IMR-90 (cell line): ENCODE data around the gene PRELID1. TPM values are rescaled to one million over a fixed set of nuclear protein-coding genes. Genes with fewer than 3 reads are reported as not detected.
A peak's percentile ranks its signal among the peaks of the same experiment; 100 is the strongest.

Source experiments
- ATAC-seq: fragments of 200-7000 bp; cut with Tn5 transposase; 2 replicates; pipeline ENCODE4 v1.9.1; 2020; ENCODE audit warnings: low read depth, mild to moderate bottlenecking, moderate library complexity
- BruUV-seq: library from RNA; stranded (reverse); fragments of 400-500 nt; replicated peaks from 2 replicates; lab custom pipeline; 2021; lab: Mats Ljungman, UMichigan
- CTCF ChIA-PET: fragments of 300-600 bp; formaldehyde crosslinking; extraction: SDS; loops from one replicate; lab custom pipeline; 2021; ENCODE audit warnings: antibody characterized with exemption; lab: Yijun Ruan, JAX
- POLR2A ChIA-PET: fragments of 300-600 bp; sonication (Branson Sonifier 250); formaldehyde crosslinking; loops from one replicate; lab custom pipeline; 2022; ENCODE audit warnings: antibody characterized with exemption; ENCODE audit not compliant: unreplicated experiment; lab: Charles Lee
- DNase-seq: peaks from one replicate; pipeline ENCODE4 v3.0.0; 2013
- H2AFZ ChIP-seq: replicated peaks from 2 replicates; pipeline ENCODE3; 2013; ENCODE audit warnings: low read length, mild to moderate bottlenecking; ENCODE audit not compliant: poor library complexity
- H2AK5ac ChIP-seq: 2 replicates; pipeline ENCODE4 v1.6.1; 2013; ENCODE audit warnings: low read depth, low read length, inconsistent platforms
- H2AK9ac ChIP-seq: replicated peaks from 2 replicates; pipeline ENCODE3; 2013; ENCODE audit warnings: mild to moderate bottlenecking, low read depth, low read length, moderate library complexity; ENCODE audit not compliant: poor library complexity
- H2BK120ac ChIP-seq: 2 replicates; pipeline ENCODE4 v1.6.1; 2013; ENCODE audit warnings: low read depth, low read length, inconsistent platforms
- H2BK15ac ChIP-seq: 3 replicates; pipeline ENCODE4 v1.6.1; 2013; ENCODE audit warnings: low read depth, low read length, inconsistent platforms
- H2BK20ac ChIP-seq: 2 replicates; pipeline ENCODE4 v1.6.1; 2013; ENCODE audit warnings: low read depth, mild to moderate bottlenecking, inconsistent platforms, low read length, moderate library complexity
- H2BK5ac ChIP-seq: 2 replicates; pipeline ENCODE4 v1.6.1; 2013; ENCODE audit warnings: mild to moderate bottlenecking, low read depth, low read length, inconsistent platforms; ENCODE audit not compliant: poor library complexity, severe bottlenecking
- H3K14ac ChIP-seq: replicated peaks from 2 replicates; pipeline ENCODE4 v1.6.1; 2013; ENCODE audit warnings: low read depth, low read length, inconsistent platforms
- H3K18ac ChIP-seq: 2 replicates; pipeline ENCODE4 v1.6.1; 2013; ENCODE audit warnings: low read depth, low read length, control low read depth
- H3K23ac ChIP-seq: 2 replicates; pipeline ENCODE4 v1.6.1; 2013; ENCODE audit warnings: low read depth, low read length, inconsistent platforms
- H3K27ac ChIP-seq: 2 replicates; pipeline ENCODE4 v1.5.1; 2013; ENCODE audit warnings: mild to moderate bottlenecking, control low read depth, low read length; ENCODE audit not compliant: insufficient read depth
- H3K27me3 ChIP-seq: 2 replicates; pipeline ENCODE4 v1.6.1; 2013; ENCODE audit warnings: low read length; ENCODE audit not compliant: control insufficient read depth, insufficient read depth
- H3K36me3 ChIP-seq: 2 replicates; pipeline ENCODE4 v1.6.1; 2013; ENCODE audit warnings: low read length, mixed read lengths; ENCODE audit not compliant: control insufficient read depth, insufficient read depth
- H3K4ac ChIP-seq: 2 replicates; pipeline ENCODE4 v1.6.1; 2013; ENCODE audit warnings: low read depth, low read length, inconsistent platforms
- H3K4me1 ChIP-seq: 2 replicates; pipeline ENCODE4 v1.6.1; 2013; ENCODE audit warnings: low read length, mixed read lengths; ENCODE audit not compliant: control insufficient read depth, insufficient read depth
- H3K4me2 ChIP-seq: 2 replicates; pipeline ENCODE4 v1.6.1; 2013; ENCODE audit warnings: low read depth, mild to moderate bottlenecking, control low read depth, low read length, moderate library complexity
- H3K4me3 ChIP-seq: 2 replicates; pipeline ENCODE4 v1.5.1; 2013; ENCODE audit warnings: low read depth, mild to moderate bottlenecking, control low read depth, low read length, moderate library complexity; ENCODE audit not compliant: insufficient read depth
- H3K56ac ChIP-seq: 2 replicates; pipeline ENCODE4 v1.6.1; 2013; ENCODE audit warnings: low read length, inconsistent platforms; ENCODE audit not compliant: insufficient read depth; ENCODE audit errors: extremely low read depth
- H3K79me1 ChIP-seq, 2 experiments: 2 replicates each; pipeline ENCODE4 v1.6.1; 2013; ENCODE audit warnings: low read length in 2 of 2, inconsistent platforms in 1 of 2, low read depth in 1 of 2
- H3K9ac ChIP-seq: 2 replicates; pipeline ENCODE4 v1.6.1; 2013; ENCODE audit warnings: low read depth, low read length, control low read depth
- H3K9me1 ChIP-seq: 2 replicates; pipeline ENCODE4 v1.6.1; 2013; ENCODE audit warnings: low read length, inconsistent platforms; ENCODE audit not compliant: insufficient read depth
- H3K9me3 ChIP-seq: 2 replicates; pipeline ENCODE4 v1.6.1; 2013; ENCODE audit warnings: low read length; ENCODE audit not compliant: control insufficient read depth, insufficient read depth
- H4K20me1 ChIP-seq: 2 replicates; pipeline ENCODE4 v1.6.1; 2013; ENCODE audit warnings: low read length, inconsistent platforms; ENCODE audit not compliant: insufficient read depth
- H4K5ac ChIP-seq: 2 replicates; pipeline ENCODE4 v1.6.1; 2013; ENCODE audit warnings: mild to moderate bottlenecking, low read depth, low read length, control low read depth
- H4K8ac ChIP-seq, 2 experiments: 2 replicates each; pipeline ENCODE4 v1.6.1; 2013; ENCODE audit warnings: low read depth in 2 of 2, low read length in 2 of 2, control low read depth in 1 of 2, inconsistent platforms in 1 of 2
- H4K91ac ChIP-seq: 2 replicates; pipeline ENCODE4 v1.6.1; 2013; ENCODE audit warnings: low read depth, low read length, inconsistent platforms; ENCODE audit not compliant: insufficient read depth
- BHLHE40 ChIP-seq: fragments of 150-350 bp; IDR thresholded peaks from 2 replicates; pipeline ENCODE4 v1.6.1; 2016; ENCODE audit warnings: mild to moderate bottlenecking, low read depth, low read length
- CEBPB ChIP-seq: IDR thresholded peaks from 2 replicates; pipeline ENCODE4 v1.6.1; 2012; ENCODE audit warnings: low read depth, low read length, improper control_type of control experiment
- CHD1 ChIP-seq: IDR thresholded peaks from 2 replicates; pipeline ENCODE4 v1.6.1; 2012; ENCODE audit warnings: low read depth, low read length, improper control_type of control experiment
- CTCF ChIP-seq: conservative IDR thresholded peaks from 2 replicates; pipeline ENCODE4 v1.5.1; 2012; ENCODE audit warnings: mild to moderate bottlenecking, low read depth, low read length, improper control_type of control experiment
- ELK1 ChIP-seq: fragments of 150-350 bp; IDR thresholded peaks from 2 replicates; pipeline ENCODE4 v1.6.1; 2016; ENCODE audit warnings: low read depth, mild to moderate bottlenecking, low read length, moderate library complexity, borderline replicate concordance
- MXI1 ChIP-seq: IDR thresholded peaks from 2 replicates; pipeline ENCODE4 v1.6.1; 2012; ENCODE audit warnings: low read depth, mild to moderate bottlenecking, low read length, moderate library complexity, borderline replicate concordance
- NFE2L2 ChIP-seq: fragments of 150-350 bp; IDR thresholded peaks from 2 replicates; pipeline ENCODE4 v1.6.1; 2016; ENCODE audit warnings: low read depth, mild to moderate bottlenecking, low read length
- POLR2A ChIP-seq: IDR thresholded peaks from 2 replicates; pipeline ENCODE4 v1.6.1; 2012; ENCODE audit warnings: mild to moderate bottlenecking, low read depth, low read length
- RAD21 ChIP-seq: IDR thresholded peaks from 2 replicates; pipeline ENCODE4 v1.6.1; 2012; ENCODE audit warnings: low read length, improper control_type of control experiment
- RCOR1 ChIP-seq: IDR thresholded peaks from 2 replicates; pipeline ENCODE4 v1.6.1; 2012; ENCODE audit warnings: mild to moderate bottlenecking, low read length, improper control_type of control experiment; ENCODE audit not compliant: insufficient replicate concordance
- RFX5 ChIP-seq: IDR thresholded peaks from 2 replicates; pipeline ENCODE4 v1.8.0; 2012; ENCODE audit warnings: low read depth, mild to moderate bottlenecking, low read length, moderate library complexity
- SMC3 ChIP-seq: fragments of 150-350 bp; IDR thresholded peaks from 2 replicates; pipeline ENCODE4 v1.6.1; 2016; ENCODE audit warnings: low read depth, mild to moderate bottlenecking, antibody characterized with exemption, low read length, moderate library complexity
- USF2 ChIP-seq: fragments of 150-350 bp; IDR thresholded peaks from 2 replicates; pipeline ENCODE4 v1.6.1; 2017; ENCODE audit warnings: mild to moderate bottlenecking, antibody characterized with exemption, low read length, low read depth
- WGBS, 2 experiments: methylation state at CpG; one replicate each; pipeline versions ENCODE4 v1.1.5 to v1.1.7; 2013; ENCODE audit warnings: missing lambda C conversion rate in 2 of 2; ENCODE audit not compliant: insufficient read length in 1 of 2; ENCODE audit errors: extremely low coverage in 2 of 2; 5-methylcytosine and 5-hydroxymethylcytosine counted together
- dilution Hi-C: fragments of 300-500 bp; cut with HindIII; formaldehyde crosslinking; loops from one replicate; pipeline ENCODE4 v1.14.3; 2018; ENCODE audit warnings: low sequenced_read_pairs; ENCODE audit not compliant: unreplicated experiment
- in situ Hi-C: fragments of 300-500 bp; cut with MboI; formaldehyde crosslinking; loops from 3 replicates; pipeline ENCODE4 v1.14.3; 2019; ENCODE audit warnings: low sequenced_read_pairs, inconsistent platforms, mixed read lengths
- intact Hi-C: fragments of 100-400 bp; cut with micrococcal nuclease; formaldehyde crosslinking; loops from 2 replicates; pipeline ENCODE4 v1.10.0; 2022
- polyA plus RNA-seq, 3 experiments: library from polyadenylated mRNA; depleted of rRNA; stranded (reverse); fragments of >200 nt; gene quantifications; 2 replicates each; pipeline ENCODE4 v1.2.3, GENCODE V29; 2012; ENCODE audit warnings: low replicate concordance in 1 of 3
- total RNA-seq: library from RNA; depleted of rRNA; stranded (reverse); fragments of >200 nt; gene quantifications from 2 replicates; pipeline ENCODE4 v1.2.3, GENCODE V29; 2012

PRELID1 gene
- total and polyA plus RNA-seq, 2 of the 4 experiments (the other 2 are of a cell fraction) = 116 to 239 TPM

- ChIA-PET CTCF (no interaction called here), POLR2A (no interaction called here)
- no TSS peak for BruUV-seq
- Histone ChIP-seq H4K20me1 (peaks cover 5% of the 10 kb centered on the region; the same call in 1 of the 2 replicates), H3K9me3 (no peaks in the 10 kb centered on the region), H2AK9ac (no peak overlapping the region), H3K36me3 (peaks cover 18% of the 10 kb centered on the region), H2AFZ (no peak overlapping the region), H3K4me1 (peaks cover 2% of the 10 kb centered on the region; the same call in 1 of the 2 replicates), H2BK15ac (no peak overlapping the region), H3K27ac (no peak overlapping the region), H3K23ac (no peak overlapping the region), H3K79me1 (peaks cover 5 to 23% of the 10 kb centered on the region in 2 experiments; a peak in 3 of 4 replicates), H2AK5ac (no peak overlapping the region), H3K14ac (no peak overlapping the region), H4K8ac (no peak overlapping the region), H3K18ac (no peak overlapping the region), H4K5ac (no peak overlapping the region), H2BK5ac (no peak overlapping the region), H3K27me3 (no peaks in the 10 kb centered on the region), H3K9me1 (peaks cover 3% of the 10 kb centered on the region; the same call in 1 of the 2 replicates), H2BK20ac (no peak overlapping the region), H2BK120ac (no peak overlapping the region), H3K4me3 (no peak overlapping the region), H3K4me2 (no peak overlapping the region), H3K9ac (no peak overlapping the region), H4K91ac (no peak overlapping the region), H3K56ac (no peak overlapping the region), H3K4ac (no peak overlapping the region; the same call in 1 of the 2 replicates)
- WGBS, 2 experiments = no CpG with 5 or more reads among the region's 1 CpG
- in situ Hi-C loops = no loop called here
- DNase-seq (no peak), ATAC-seq (peak; percentile 65)
- intact Hi-C loops = no loop called here
- dilution Hi-C loops = no loop called here
- TF ChIP-seq NFE2L2 (no peak), CTCF (no peak), RAD21 (no peak), POLR2A (no peak), SMC3 (no peak), RCOR1 (no peak), RFX5 (no peak), CHD1 (no peak), MXI1 (no peak), ELK1 (no peak), USF2 (no peak), CEBPB (no peak), BHLHE40 (no peak)
These were observed 22.3 kb downstream of the PRELID1 start for GRCh38 chr5:177325868-177326381.
